Gastroesophageal sphincter (tissue), 3 donors: ENCODE results near the gene PACS1.

Source experiments
- EP300 ChIP-seq: sonication (generic); formaldehyde crosslinking; IDR thresholded peaks from one replicate; pipeline ENCODE4 v1.6.1; 2017; ENCODE audit warnings: antibody characterized with exemption, mild to moderate bottlenecking
- TF ChIP-seq, protein P1 (sequence below), 4 experiments: fragments of 200-600 bp in 2 of 4; fragments of 450-650 bp in 2 of 4; sonication (generic) in 1 of 4; IDR thresholded peaks; one replicate each; pipeline ENCODE4 v1.5.1; 2017 to 2019; ENCODE audit warnings: antibody characterized with exemption in 4 of 4, mild to moderate bottlenecking in 2 of 4, moderate library complexity in 2 of 4

DNA sequence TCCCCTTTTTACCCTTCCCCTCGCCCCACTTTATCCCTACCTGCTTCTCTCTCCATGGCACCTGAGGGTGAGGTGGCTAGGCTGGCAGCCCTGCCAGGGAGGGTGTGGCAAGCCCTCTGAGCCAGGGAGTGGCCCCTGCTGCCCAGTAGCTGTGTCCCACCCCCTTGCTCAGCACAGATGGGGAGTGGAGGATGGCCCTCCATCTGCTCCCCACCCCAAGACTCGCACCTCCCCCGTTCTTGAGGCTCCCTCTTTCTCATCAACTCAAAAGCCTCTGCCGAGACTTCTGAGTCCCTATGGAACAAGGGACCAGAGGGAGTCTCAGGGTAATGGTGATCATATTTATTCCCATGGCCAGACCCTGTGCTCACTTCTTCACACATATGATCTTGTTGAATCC is 223.3 kb downstream of the PACS1 start:
- TF ChIP-seq, protein P1, sequence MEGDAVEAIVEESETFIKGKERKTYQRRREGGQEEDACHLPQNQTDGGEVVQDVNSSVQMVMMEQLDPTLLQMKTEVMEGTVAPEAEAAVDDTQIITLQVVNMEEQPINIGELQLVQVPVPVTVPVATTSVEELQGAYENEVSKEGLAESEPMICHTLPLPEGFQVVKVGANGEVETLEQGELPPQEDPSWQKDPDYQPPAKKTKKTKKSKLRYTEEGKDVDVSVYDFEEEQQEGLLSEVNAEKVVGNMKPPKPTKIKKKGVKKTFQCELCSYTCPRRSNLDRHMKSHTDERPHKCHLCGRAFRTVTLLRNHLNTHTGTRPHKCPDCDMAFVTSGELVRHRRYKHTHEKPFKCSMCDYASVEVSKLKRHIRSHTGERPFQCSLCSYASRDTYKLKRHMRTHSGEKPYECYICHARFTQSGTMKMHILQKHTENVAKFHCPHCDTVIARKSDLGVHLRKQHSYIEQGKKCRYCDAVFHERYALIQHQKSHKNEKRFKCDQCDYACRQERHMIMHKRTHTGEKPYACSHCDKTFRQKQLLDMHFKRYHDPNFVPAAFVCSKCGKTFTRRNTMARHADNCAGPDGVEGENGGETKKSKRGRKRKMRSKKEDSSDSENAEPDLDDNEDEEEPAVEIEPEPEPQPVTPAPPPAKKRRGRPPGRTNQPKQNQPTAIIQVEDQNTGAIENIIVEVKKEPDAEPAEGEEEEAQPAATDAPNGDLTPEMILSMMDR (IDR thresholded peaks at IDR 0.05), result no peak
- TF ChIP-seq EP300, result no peak
